Left ventricle myocardium inferior (tissue), 1 donor: ENCODE measurements around the gene OR10S1. TPM values are rescaled to one million over a fixed set of nuclear protein-coding genes. Genes with fewer than 3 reads are reported as not detected.
"Not testable (repeated sequence)": the region's sequence is repeated elsewhere in the genome, so short reads cannot be mapped to it uniquely, and the experiment has no call there.

Experiments
- DNase-seq: peaks from one replicate; pipeline ENCODE4 v3.0.0-alpha.2; 2020
- H3K27ac ChIP-seq: fragments of 200-600 bp; replicated peaks from 2 replicates; pipeline ENCODE4 v1.8.0; 2021
- H3K27me3 ChIP-seq: fragments of 200-600 bp; 2 replicates; pipeline ENCODE4 v1.8.0; 2021; ENCODE audit warnings: low read depth
- H3K36me3 ChIP-seq: fragments of 200-600 bp; 2 replicates; pipeline ENCODE4 v1.8.0; 2021
- H3K4me1 ChIP-seq: fragments of 200-600 bp; 2 replicates; pipeline ENCODE4 v1.8.0; 2021
- H3K4me3 ChIP-seq: fragments of 200-600 bp; 2 replicates; pipeline ENCODE4 v1.8.0; 2021; ENCODE audit warnings: mild to moderate bottlenecking, moderate library complexity
- H3K9me3 ChIP-seq: fragments of 200-600 bp; replicated peaks from 2 replicates; pipeline ENCODE4 v1.8.0; 2021
- CTCF ChIP-seq: fragments of 200-600 bp; IDR thresholded peaks from 2 replicates; pipeline ENCODE4 v1.8.0; 2021; ENCODE audit warnings: antibody characterized with exemption, mild to moderate bottlenecking, borderline replicate concordance
- intact Hi-C: fragments of 100-400 bp; cut with micrococcal nuclease; formaldehyde crosslinking; loops from one replicate; pipeline ENCODE4 v1.11.0; 2022
- long read RNA-seq: library from polyadenylated mRNA; unstranded; transcript quantifications from one replicate; pipeline ENCODE4 v2.0.0, GENCODE V29; 2021
- total RNA-seq: library from RNA; stranded (reverse); fragmentation: NEBNext Ultra II Directional; extraction: Animal tissue kit (Norgen Biotek cat#: 25700); gene quantifications from one replicate; pipeline ENCODE4 v1.2.1, GENCODE V29; 2021
- donor health status: DM: no; HTN: yes; CAD: no; lungs with severe emphysema.

OR10S1 gene
- total RNA-seq, result not detected
- long read RNA-seq, result 0 reads

- Histone ChIP-seq H3K9me3 (peaks cover 10% of the 10 kb centered on the region), H3K4me3 (no peak within 1 kb of the TSS), H3K27me3 (no peaks in the 10 kb centered on the region), H3K36me3 (no peaks in the 10 kb centered on the region), H3K4me1 (no peaks in the 10 kb centered on the region), H3K27ac (no peak within 1 kb of the TSS)
- intact Hi-C loops, result no loop called here
- DNase-seq, result no peak
- no peak for TF ChIP-seq CTCF
Measured at GRCh38 chr11:123977731-123978347, at the start of gene OR10S1. OR10S1 (minus strand) TSS chr11:123977781; CDS start chr11:123977664, 117 bp downstream.

DNA sequence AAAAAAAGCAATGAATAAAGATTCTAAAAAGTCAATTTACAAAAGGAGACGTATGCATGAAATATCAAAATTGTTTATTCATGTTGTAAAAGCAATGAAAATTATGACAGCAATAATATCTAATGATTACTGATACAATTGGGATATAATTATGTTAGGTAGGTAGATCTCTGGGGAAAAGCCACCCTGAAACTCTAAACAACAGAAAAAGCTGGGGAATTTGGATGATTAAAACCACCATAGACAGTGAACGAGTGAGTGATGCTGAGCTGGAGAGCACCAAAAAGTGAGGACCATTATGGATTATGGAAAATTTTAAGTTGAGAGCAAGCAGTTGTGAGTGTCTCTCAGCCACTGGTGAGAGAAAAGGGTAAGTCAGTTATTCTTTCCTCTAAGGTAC, 48.9 kb upstream of the OR10S1 start, which contains the start of gene OR10G8:
Gene OR10G8 (plus strand): TSS at position 301 of the 400 bp plus-strand sequence. CDS start 2,825 bp downstream, outside the sequence.
- H3K36me3 ChIP-seq, result no peaks in the 10 kb centered on the region
- intact Hi-C loops, result no loop called here
- no peaks in the 10 kb centered on the region for H3K27me3 ChIP-seq
- DNase-seq, result no peak
- TF ChIP-seq CTCF, result no peak
- H3K4me3 ChIP-seq, result no peak within 1 kb of the TSS
- no peaks in the 10 kb centered on the region for H3K4me1 ChIP-seq
- H3K9me3 ChIP-seq, result no peaks in the 10 kb centered on the region
- no peak within 1 kb of the TSS for H3K27ac ChIP-seq

DNA sequence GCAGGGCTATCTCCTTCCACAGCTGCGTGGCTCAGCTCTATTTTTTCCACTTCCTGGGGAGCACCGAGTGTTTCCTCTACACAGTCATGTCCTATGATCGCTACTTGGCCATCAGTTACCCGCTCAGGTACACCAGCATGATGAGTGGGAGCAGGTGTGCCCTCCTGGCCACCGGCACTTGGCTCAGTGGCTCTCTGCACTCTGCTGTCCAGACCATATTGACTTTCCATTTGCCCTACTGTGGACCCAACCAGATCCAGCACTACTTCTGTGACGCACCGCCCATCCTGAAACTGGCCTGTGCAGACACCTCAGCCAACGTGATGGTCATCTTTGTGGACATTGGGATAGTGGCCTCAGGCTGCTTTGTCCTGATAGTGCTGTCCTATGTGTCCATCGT, 38.3 kb upstream of the OR10S1 start:
- H3K4me3 ChIP-seq, H3K27me3 ChIP-seq, H3K27ac ChIP-seq, H3K36me3 ChIP-seq, DNase-seq, H3K4me1 ChIP-seq, intact Hi-C loops, H3K9me3 ChIP-seq: not testable (repeated sequence)

- no peak within 1 kb of the TSS for H3K4me3 ChIP-seq
- no peaks in the 10 kb centered on the region for H3K9me3 ChIP-seq
- H3K27me3 ChIP-seq, result no peaks in the 10 kb centered on the region
- DNase-seq, result no peak
- TF ChIP-seq CTCF, result no peak
- H3K27ac ChIP-seq, result no peak within 1 kb of the TSS
- intact Hi-C loops, result no loop called here
- H3K4me1 ChIP-seq, result no peaks in the 10 kb centered on the region
- no peaks in the 10 kb centered on the region for H3K36me3 ChIP-seq
Measured at GRCh38 chr11:124012697-124013096, 35.1 kb upstream of the OR10S1 start, which contains the start of gene OR10G4. OR10G4 (plus strand) TSS chr11:124012997; CDS start chr11:124015575, 2,578 bp downstream.

DNA sequence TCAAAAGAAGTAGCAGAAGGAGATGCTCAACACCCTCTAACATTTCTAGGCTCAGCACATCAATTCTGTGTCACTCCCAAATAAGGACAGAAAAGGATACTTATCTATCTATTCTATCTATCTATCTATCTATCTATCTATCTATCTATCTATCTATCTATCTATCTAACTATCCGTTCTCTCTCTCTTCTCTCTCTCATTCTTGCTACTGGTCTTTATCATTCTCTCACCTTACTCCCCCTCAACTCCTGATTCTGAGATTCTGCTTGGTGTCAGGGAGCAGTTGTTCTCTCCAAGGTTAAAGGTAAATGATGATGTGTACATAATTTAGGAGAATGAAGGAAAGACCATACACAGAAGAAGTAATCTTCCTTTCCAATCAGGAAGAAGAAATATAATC, 17.5 kb upstream of the OR10S1 start, which contains the start of gene OR10G6:
Gene OR10G6 (minus strand): TSS at position 43 of the 400 bp plus-strand sequence. CDS start 0 bp downstream, at position 43.
- H3K9me3 ChIP-seq, result no peaks in the 10 kb centered on the region
- H3K27me3 ChIP-seq, result no peaks in the 10 kb centered on the region
- intact Hi-C loops, result no loop called here
- no peak for DNase-seq
- H3K27ac ChIP-seq, result no peak within 1 kb of the TSS
- no peaks in the 10 kb centered on the region for H3K36me3 ChIP-seq
- no peak for TF ChIP-seq CTCF
- no peak within 1 kb of the TSS for H3K4me3 ChIP-seq
- H3K4me1 ChIP-seq, result no peaks in the 10 kb centered on the region

GRCh38 chr11:123979311-123979710, 1.7 kb upstream of the OR10S1 start:
- no peak for DNase-seq
- H3K27ac ChIP-seq, result no peak overlapping the region
- H3K9me3 ChIP-seq, result peaks cover 14% of the 10 kb centered on the region
- no peak for TF ChIP-seq CTCF
- intact Hi-C loops, result no loop called here
- no peaks in the 10 kb centered on the region for H3K36me3 ChIP-seq
- H3K4me1 ChIP-seq, result no peaks in the 10 kb centered on the region
- no peak overlapping the region for H3K4me3 ChIP-seq
- H3K27me3 ChIP-seq, result no peaks in the 10 kb centered on the region
